Tibial artery (tissue), 4 donors: Measurements from ENCODE around the gene ATP6V0E1.

ENCODE experiments used
- DNase-seq, 2 donors: peaks; one replicate each; pipeline ENCODE4 v3.0.0-alpha.2; 2019
- H3K27ac ChIP-seq, 2 donors: fragments of 200-600 bp; sonication (generic) in 1 of 2; 1 replicate in 1 of 2; 2 replicates in 1 of 2; pipeline ENCODE4 v1.5.1; 2018 to 2019; ENCODE audit warnings: mild to moderate bottlenecking in 1 of 2
- H3K27me3 ChIP-seq, 2 donors: fragments of 200-600 bp; sonication (generic) in 1 of 2; one replicate each; pipeline versions ENCODE4 v1.5.1 to v1.6.0; 2016 to 2019
- H3K36me3 ChIP-seq, 3 donors: fragments of 200-600 bp; sonication (generic) in 2 of 3; one replicate each; pipeline ENCODE4 v1.5.1; 2016 to 2019; ENCODE audit warnings: mild to moderate bottlenecking in 2 of 3
- H3K4me1 ChIP-seq, 4 donors: fragments of 200-600 bp; sonication (generic) in 2 of 4; 1 replicate in 3 of 4; 2 replicates in 1 of 4; pipeline ENCODE4 v1.5.1; 2016 to 2019
- H3K4me3 ChIP-seq, 2 donors: fragments of 200-600 bp; sonication (generic) in 1 of 2; 1 replicate in 1 of 2; 2 replicates in 1 of 2; pipeline ENCODE4 v1.5.1; 2018 to 2019; ENCODE audit warnings: mild to moderate bottlenecking in 2 of 2
- H3K9me3 ChIP-seq, 3 donors: fragments of 200-600 bp; sonication (generic) in 1 of 3; one replicate each; pipeline ENCODE4 v1.5.1; 2016 to 2019
- intact Hi-C: fragments of 100-400 bp; cut with DNase I; formaldehyde crosslinking; loops from one replicate; pipeline ENCODE4 v1.15.0; 2023; ENCODE audit warnings: low total_unique reads
- TF ChIP-seq, protein P1 (sequence below), 2 experiments: fragments of 200-600 bp in 1 of 2; fragments of 450-650 bp in 1 of 2; IDR thresholded peaks; one replicate each; pipeline ENCODE4 v1.5.1; 2017 to 2019; ENCODE audit warnings: antibody characterized with exemption in 2 of 2, mild to moderate bottlenecking in 1 of 2, moderate library complexity in 1 of 2

The ATP6V0E1 gene

DNA sequence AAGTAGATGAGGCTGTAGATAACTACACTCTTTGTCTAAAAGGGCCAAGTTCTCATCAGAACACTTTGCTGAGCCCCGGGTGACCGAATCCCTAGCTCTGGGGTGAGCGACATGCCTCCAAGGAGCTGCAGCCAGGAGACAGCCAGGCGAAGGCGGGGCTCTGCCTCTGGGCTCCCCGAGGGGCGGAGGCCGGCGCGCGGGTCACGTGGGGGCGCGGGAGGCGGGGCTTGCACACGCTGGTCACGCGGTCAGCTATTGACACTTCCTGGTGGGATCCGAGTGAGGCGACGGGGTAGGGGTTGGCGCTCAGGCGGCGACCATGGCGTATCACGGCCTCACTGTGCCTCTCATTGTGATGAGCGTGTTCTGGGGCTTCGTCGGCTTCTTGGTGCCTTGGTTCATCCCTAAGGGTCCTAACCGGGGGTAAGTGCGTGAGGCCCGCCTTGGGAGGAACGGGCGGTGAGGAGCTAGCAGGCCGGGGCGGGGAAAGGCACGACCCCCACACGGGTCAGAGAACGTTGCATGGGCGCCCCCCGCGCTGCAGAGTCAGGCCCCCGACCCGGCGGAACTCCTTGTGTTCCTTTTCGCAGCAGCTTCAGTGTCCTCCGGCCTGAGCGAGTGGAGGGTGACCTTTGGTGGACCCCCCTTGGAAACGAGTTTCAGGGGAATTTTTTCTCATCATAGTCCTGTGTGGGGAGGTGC, at the start of gene ATP6V0E1:
TSS of gene ATP6V0E1 (plus strand) at position 230 of the 702 bp plus-strand sequence. CDS start at position 320, 90 bp downstream.
- H3K4me3 ChIP-seq, result peak within 1 kb of the TSS; percentile 81 to 97

DNA sequence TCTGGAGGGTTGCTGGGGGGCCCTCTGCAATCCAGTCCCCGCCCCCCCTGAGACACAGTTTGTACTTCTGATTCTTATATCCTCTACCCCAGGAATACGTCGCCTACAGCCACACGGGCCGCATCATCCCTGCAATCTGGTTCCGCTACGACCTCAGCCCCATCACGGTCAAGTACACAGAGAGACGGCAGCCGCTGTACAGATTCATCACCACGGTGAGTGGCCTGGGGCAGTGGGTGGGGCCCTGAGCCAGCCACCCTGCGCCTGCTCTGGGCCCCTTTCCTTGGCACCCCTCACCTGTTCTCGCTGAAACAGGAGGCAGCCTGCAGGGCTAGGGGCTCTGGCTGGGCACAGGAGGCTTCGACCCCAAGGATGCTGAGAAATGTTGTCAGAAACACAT, 48.5 kb upstream of the ATP6V0E1 start:
- H3K4me1 ChIP-seq, result peaks cover 0 to 27% (median 21%) of the 10 kb centered on the region in 4 donors
- no peak for DNase-seq
- no peak overlapping the region for H3K27ac ChIP-seq
- no peaks in the 10 kb centered on the region for H3K9me3 ChIP-seq
- H3K27me3 ChIP-seq, result no peaks in the 10 kb centered on the region
- intact Hi-C loops, result loop anchor here (2.0 to 10.0 kb wide), 2 partner anchors 222 to 460 kb away; no protein-coding TSS in a partner anchor
- H3K4me3 ChIP-seq, result no peak overlapping the region
- TF ChIP-seq, protein P1, sequence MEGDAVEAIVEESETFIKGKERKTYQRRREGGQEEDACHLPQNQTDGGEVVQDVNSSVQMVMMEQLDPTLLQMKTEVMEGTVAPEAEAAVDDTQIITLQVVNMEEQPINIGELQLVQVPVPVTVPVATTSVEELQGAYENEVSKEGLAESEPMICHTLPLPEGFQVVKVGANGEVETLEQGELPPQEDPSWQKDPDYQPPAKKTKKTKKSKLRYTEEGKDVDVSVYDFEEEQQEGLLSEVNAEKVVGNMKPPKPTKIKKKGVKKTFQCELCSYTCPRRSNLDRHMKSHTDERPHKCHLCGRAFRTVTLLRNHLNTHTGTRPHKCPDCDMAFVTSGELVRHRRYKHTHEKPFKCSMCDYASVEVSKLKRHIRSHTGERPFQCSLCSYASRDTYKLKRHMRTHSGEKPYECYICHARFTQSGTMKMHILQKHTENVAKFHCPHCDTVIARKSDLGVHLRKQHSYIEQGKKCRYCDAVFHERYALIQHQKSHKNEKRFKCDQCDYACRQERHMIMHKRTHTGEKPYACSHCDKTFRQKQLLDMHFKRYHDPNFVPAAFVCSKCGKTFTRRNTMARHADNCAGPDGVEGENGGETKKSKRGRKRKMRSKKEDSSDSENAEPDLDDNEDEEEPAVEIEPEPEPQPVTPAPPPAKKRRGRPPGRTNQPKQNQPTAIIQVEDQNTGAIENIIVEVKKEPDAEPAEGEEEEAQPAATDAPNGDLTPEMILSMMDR (IDR thresholded peaks at IDR 0.05), result no peak
- H3K36me3 ChIP-seq, result peaks cover 46 to 74% (median 59%) of the 10 kb centered on the region in 3 donors

More for the DNA sequence above, at the start of gene ATP6V0E1:
- peak; percentile 96 to 99 for DNase-seq
- Histone ChIP-seq H3K9me3 (no peaks in the 10 kb centered on the region), H3K36me3 (peaks cover 12 to 22% (median 16%) of the 10 kb centered on the region in 3 donors), H3K27ac (peak within 1 kb of the TSS; percentile 94 to 99), H3K27me3 (no peaks in the 10 kb centered on the region), H3K4me1 (peaks cover 0 to 40% (median 18%) of the 10 kb centered on the region in 4 donors)
- intact Hi-C loops, result loop anchor here (2.0 to 5.0 kb wide), 3 partner anchors 74 to 299 kb away; partner anchors contain the start of genes BNIP1 and CREBRF
- TF ChIP-seq, protein P1 (IDR thresholded peaks at IDR 0.05), result no peak

DNA sequence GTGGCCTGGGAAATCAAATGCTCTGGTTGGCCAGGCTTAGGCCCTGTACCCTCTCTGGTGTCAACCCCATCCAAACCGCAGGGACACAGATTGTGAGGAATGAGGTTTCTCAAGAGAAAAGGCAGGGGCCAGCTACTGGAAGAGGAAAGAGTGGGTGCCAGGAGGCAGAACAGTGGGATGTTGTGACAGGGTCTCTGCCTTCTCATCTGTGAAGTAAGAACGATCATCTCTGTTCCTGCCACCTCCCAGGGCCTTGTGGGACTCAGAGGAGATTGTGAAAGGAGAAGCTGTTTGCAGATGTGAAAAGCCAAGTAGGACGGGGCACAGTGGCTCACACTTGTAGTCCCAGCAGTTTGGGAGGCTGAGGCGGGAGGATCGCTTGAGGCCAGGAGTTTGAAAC, 47.2 kb upstream of the ATP6V0E1 start:
- H3K36me3 ChIP-seq, result peaks cover 46 to 83% (median 66%) of the 10 kb centered on the region in 3 donors
- DNase-seq, result no peak

DNA sequence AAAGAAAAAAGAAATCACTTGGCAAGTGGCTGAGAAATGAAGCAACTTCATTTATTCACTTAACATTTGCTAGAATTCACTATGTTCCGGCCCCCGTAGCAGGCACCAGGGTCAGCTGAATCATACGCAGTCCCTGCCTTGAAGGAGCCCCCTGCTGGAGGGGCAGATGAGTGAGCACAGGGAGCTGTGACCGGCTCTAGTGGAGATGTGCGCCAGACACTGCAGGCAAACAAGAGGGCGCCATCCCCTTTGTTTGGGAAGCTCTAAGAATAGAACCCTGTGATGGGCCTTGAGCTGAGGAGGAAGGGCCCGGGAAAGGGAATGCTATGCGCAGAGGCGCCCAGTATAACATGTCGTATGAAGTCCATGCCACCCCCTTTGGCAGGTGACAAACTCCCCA, 44.5 kb upstream of the ATP6V0E1 start:
- DNase-seq, result no peak
- H3K9me3 ChIP-seq, result no peaks in the 10 kb centered on the region
- peaks cover 54 to 96% (median 81%) of the 10 kb centered on the region in 3 donors for H3K36me3 ChIP-seq
- no peak overlapping the region for H3K27ac ChIP-seq
- intact Hi-C loops, result loop anchor here (10.0 kb wide), 1 partner anchor 464 kb away; no protein-coding TSS in a partner anchor
- no peaks in the 10 kb centered on the region for H3K4me1 ChIP-seq
- no peaks in the 10 kb centered on the region for H3K27me3 ChIP-seq
- TF ChIP-seq, protein P1 (IDR thresholded peaks at IDR 0.05), result peak in 1 of 2 experiments; percentile 5
- no peak overlapping the region for H3K4me3 ChIP-seq

More for the DNA sequence above, 47.2 kb upstream of the ATP6V0E1 start:
- no peaks in the 10 kb centered on the region for H3K9me3 ChIP-seq
- TF ChIP-seq, protein P1 (IDR thresholded peaks at IDR 0.05), result no peak
- H3K4me1 ChIP-seq, result peaks cover 0 to 16% (median 14%) of the 10 kb centered on the region in 4 donors
- intact Hi-C loops, result loop anchor here (10.0 kb wide), 1 partner anchor 462 kb away; no protein-coding TSS in a partner anchor
- H3K4me3 ChIP-seq, result no peak overlapping the region
- H3K27me3 ChIP-seq, result no peaks in the 10 kb centered on the region
- H3K27ac ChIP-seq, result no peak overlapping the region

DNA sequence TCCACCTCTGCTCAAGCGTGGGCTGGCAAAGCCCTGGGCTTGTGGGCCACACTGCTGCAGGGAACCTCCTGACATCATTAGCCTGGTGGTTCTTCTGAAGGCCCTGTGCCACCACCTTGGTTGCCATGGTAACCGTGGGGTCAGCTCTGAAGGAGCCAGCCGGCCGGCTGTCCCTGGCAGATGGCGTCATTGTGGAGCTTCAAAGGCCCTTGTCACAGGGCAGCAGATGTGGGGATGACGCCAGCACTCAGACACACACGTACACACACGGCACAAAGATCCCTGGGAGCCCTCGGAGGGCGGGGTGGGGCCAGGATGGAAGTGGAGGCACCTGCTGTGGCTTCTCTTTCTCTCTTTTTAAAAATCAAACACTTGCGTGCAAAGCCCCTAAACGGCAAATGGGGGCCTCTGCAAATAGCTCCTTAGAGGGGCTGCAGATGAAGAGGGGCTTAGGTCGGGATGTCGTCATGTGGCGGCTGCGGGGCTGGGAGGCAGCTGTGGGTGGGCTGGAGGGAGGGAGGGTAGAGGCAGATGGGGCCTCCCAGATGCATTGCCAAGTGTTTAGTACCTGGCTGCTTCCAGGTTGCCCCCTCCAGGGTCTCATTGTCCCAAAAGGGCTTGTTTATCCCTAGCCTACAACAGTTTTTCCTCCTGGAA, 43.8 kb upstream of the ATP6V0E1 start:
- Histone ChIP-seq H3K27me3 (no peaks in the 10 kb centered on the region), H3K36me3 (peaks cover 51 to 96% (median 80%) of the 10 kb centered on the region in 3 donors), H3K27ac (no peak overlapping the region), H3K9me3 (no peaks in the 10 kb centered on the region), H3K4me3 (no peak overlapping the region), H3K4me1 (no peaks in the 10 kb centered on the region)
- DNase-seq, result no peak
- intact Hi-C loops, result loop anchor here (10.0 kb wide), 1 partner anchor 465 kb away; no protein-coding TSS in a partner anchor
- TF ChIP-seq, protein P1 (IDR thresholded peaks at IDR 0.05), result no peak
